ENCODE measurements around the gene MFNG. TPM values are rescaled to one million over a fixed set of nuclear protein-coding genes. Genes with fewer than 3 reads are reported as not detected.
"Not testable (repeated sequence)": the region's sequence is repeated elsewhere in the genome, so short reads cannot be mapped to it uniquely, and the experiment has no call there.

The MFNG gene, protein sequence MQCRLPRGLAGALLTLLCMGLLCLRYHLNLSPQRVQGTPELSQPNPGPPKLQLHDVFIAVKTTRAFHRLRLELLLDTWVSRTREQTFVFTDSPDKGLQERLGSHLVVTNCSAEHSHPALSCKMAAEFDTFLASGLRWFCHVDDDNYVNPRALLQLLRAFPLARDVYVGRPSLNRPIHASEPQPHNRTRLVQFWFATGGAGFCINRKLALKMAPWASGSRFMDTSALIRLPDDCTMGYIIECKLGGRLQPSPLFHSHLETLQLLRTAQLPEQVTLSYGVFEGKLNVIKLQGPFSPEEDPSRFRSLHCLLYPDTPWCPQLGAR
- total RNA-seq: 0.54 and 1.2 TPM in 2 replicates

DNA sequence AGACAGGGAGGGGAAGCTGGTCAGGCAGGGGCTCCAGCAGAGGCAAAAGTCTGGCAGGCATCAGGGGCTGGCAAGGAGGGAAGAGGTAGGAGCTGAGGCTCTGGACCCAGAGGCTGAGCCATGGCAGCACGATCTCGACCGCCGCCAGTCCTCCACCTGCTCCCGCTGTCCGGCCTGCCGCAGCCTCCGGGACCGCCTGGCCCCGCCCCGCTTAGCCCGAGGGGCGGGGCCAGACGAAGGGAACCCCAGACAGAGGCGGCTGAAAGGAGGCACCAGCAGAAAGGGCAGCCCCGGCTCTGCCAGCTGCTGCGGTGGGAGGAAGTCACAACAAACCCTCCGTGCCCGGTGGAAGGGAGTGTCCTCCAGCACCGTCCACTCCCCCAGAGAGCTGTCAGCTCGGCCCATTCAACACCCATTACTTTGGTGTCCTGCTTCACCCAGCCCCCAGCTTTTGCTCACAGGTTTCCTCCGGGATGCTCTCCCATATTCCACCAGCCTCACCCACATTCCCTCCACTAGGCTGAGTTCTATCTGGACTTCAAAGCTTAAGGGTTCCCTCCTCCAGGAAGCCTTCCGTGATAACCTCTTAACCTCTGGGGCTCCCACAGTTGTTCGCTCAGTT, at the start of gene MFNG:
Gene MFNG, minus strand, starts transcription at position 161 of the 622 bp plus-strand sequence. CDS start 207 bp downstream, outside the sequence.
- TF ChIP-seq, protein P1, sequence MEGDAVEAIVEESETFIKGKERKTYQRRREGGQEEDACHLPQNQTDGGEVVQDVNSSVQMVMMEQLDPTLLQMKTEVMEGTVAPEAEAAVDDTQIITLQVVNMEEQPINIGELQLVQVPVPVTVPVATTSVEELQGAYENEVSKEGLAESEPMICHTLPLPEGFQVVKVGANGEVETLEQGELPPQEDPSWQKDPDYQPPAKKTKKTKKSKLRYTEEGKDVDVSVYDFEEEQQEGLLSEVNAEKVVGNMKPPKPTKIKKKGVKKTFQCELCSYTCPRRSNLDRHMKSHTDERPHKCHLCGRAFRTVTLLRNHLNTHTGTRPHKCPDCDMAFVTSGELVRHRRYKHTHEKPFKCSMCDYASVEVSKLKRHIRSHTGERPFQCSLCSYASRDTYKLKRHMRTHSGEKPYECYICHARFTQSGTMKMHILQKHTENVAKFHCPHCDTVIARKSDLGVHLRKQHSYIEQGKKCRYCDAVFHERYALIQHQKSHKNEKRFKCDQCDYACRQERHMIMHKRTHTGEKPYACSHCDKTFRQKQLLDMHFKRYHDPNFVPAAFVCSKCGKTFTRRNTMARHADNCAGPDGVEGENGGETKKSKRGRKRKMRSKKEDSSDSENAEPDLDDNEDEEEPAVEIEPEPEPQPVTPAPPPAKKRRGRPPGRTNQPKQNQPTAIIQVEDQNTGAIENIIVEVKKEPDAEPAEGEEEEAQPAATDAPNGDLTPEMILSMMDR (IDR thresholded peaks at IDR 0.05; ENCODE audit: insufficient read depth, low read length, poor library complexity, severe bottlenecking): peak; percentile 23
- peaks cover 1% of the 10 kb centered on the region for H3K36me3 ChIP-seq (ENCODE audit: control insufficient read depth, insufficient read depth, low read length)
- H3K27me3 ChIP-seq (ENCODE audit: control insufficient read depth, insufficient read depth, low read length): no peaks in the 10 kb centered on the region
- no peak within 1 kb of the TSS for H3K4me3 ChIP-seq (ENCODE audit: low read depth, low read length)
- no peak for DNase-seq (ENCODE audit: low read depth)

DNA sequence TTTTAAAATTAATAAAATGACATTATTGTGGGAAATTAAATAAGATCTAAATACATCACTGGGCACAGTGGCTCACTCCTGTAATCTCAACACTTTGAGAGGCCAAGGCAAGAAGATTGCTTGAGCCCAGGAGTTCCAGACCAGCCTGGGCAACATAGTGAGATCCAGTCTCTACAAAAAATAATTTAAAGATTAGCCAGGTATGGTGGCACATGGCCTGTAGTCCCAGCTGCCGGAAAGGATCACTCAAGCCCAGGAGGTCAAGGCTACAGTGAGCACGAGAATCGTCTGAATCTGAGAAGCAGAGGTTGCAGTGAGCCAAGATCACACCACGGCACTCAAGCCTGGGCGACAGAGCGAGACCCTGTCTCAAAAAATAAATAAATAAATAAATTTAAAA, 49.0 kb upstream of the MFNG start:
- TF ChIP-seq, protein P1 (IDR thresholded peaks at IDR 0.05; ENCODE audit: insufficient read depth, low read length, poor library complexity, severe bottlenecking): no peak
- Histone ChIP-seq H3K36me3 (ENCODE audit: control insufficient read depth, insufficient read depth, low read length) (no peaks in the 10 kb centered on the region), H3K27me3 (ENCODE audit: control insufficient read depth, insufficient read depth, low read length) (no peaks in the 10 kb centered on the region), H3K4me3 (ENCODE audit: low read depth, low read length) (no peak overlapping the region)
- DNase-seq (ENCODE audit: low read depth): no peak

DNA sequence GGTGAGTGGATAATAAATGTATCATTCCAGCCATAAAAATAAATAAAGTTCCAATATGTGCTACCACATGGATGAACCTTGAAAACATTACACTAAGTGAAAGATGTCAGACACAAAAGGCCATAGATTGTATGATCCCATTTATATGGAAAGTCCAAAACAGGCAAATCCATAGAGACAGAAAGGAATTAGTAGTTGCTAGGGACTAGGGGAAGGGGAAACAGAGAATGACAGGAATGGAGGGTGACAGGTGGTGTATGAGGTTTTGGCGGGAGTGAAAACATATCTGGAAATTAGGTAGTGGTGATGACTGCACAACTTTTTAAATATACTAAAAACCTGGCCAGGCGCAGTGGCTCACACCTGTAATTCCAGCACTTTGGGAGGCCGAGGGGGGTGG, 48.3 kb upstream of the MFNG start:
- no peaks in the 10 kb centered on the region for H3K27me3 ChIP-seq (ENCODE audit: control insufficient read depth, insufficient read depth, low read length)
- H3K36me3 ChIP-seq (ENCODE audit: control insufficient read depth, insufficient read depth, low read length): no peaks in the 10 kb centered on the region
- TF ChIP-seq, protein P1 (IDR thresholded peaks at IDR 0.05; ENCODE audit: insufficient read depth, low read length, poor library complexity, severe bottlenecking): no peak
- no peak for DNase-seq (ENCODE audit: low read depth)
- H3K4me3 ChIP-seq (ENCODE audit: low read depth, low read length): no peak overlapping the region

DNA sequence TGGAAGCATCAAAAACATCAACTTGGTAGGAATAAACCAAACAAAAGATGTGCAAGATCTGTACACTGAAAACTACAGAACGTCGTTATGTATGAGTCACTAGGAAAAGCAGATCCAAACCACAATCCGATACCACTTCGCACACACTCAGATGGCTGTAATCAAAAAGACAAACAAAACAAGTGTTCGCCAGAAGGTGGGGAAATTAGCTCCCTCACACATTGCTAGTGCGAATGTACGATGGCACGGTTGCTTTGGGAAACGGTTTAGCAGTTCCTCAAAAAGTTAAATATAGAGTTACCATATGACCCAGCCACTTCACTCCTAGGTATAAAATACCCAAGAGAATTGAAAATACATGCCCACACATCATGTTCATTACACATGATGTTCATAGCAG, 47.8 kb upstream of the MFNG start:
- TF ChIP-seq, protein P1 (IDR thresholded peaks at IDR 0.05; ENCODE audit: insufficient read depth, low read length, poor library complexity, severe bottlenecking): no peak
- no peak overlapping the region for H3K4me3 ChIP-seq (ENCODE audit: low read depth, low read length)
- no peaks in the 10 kb centered on the region for H3K36me3 ChIP-seq (ENCODE audit: control insufficient read depth, insufficient read depth, low read length)
- DNase-seq (ENCODE audit: low read depth): peak; percentile 64
- H3K27me3 ChIP-seq (ENCODE audit: control insufficient read depth, insufficient read depth, low read length): no peaks in the 10 kb centered on the region

DNA sequence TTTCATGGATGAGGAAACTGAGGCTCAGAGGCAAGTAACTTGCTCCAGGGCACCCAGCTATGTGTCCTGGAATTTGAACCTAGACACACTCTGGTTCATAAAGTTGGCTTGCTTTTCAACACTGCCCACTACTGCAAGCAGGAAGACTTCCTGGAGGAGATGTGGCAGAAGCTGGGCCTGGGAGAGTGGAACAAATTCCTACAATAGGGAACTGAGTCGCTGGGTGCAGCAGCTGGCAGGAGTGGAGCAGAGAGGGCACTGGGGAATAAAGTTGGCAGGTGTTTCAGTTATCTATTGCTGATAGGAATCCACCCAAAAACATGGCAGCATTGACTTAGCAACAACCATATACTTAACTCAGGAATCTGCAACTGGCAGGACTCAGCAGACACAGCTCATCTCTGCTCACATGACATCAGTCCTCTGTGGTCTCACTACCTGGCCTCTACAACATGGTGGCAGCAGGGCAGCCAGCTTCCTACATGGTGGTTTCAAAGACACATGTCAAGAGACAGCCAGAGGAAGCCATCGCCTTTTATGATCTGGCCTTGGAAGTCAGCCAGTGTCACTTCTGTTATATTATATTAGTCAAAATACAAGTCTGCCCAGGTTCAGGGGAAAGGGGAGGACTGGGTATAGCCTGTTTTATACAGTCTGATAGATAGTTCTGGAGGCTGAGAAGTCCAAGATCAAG, 43.6 kb upstream of the MFNG start:
- H3K27me3 ChIP-seq (ENCODE audit: control insufficient read depth, insufficient read depth, low read length): no peaks in the 10 kb centered on the region
- TF ChIP-seq, protein P1 (IDR thresholded peaks at IDR 0.05; ENCODE audit: insufficient read depth, low read length, poor library complexity, severe bottlenecking): no peak
- no peak overlapping the region for H3K4me3 ChIP-seq (ENCODE audit: low read depth, low read length)
- DNase-seq (ENCODE audit: low read depth): no peak
- no peaks in the 10 kb centered on the region for H3K36me3 ChIP-seq (ENCODE audit: control insufficient read depth, insufficient read depth, low read length)

DNA sequence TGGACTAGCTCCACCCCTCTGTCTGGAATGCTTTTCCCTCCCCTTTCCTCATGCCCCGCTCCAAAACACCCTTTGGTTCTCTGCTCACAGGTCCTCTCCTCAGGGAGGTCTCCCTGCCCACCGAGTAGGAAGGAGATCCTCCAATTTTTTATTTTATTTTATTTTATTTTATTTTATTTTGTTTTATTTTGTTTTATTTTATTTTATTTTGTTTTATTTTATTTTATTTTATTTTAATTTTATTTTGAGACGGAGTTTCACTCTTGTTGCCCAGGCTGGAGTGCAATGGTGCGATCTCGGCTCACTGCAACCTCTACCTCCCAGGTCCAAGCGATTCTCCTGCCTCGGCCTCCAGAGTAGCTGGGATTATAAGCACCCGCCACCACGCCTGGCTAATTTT, 41.8 kb upstream of the MFNG start:
- H3K27me3 ChIP-seq (ENCODE audit: control insufficient read depth, insufficient read depth, low read length); H3K4me3 ChIP-seq (ENCODE audit: low read depth, low read length); DNase-seq (ENCODE audit: low read depth); H3K36me3 ChIP-seq (ENCODE audit: control insufficient read depth, insufficient read depth, low read length): not testable (repeated sequence)

DNA sequence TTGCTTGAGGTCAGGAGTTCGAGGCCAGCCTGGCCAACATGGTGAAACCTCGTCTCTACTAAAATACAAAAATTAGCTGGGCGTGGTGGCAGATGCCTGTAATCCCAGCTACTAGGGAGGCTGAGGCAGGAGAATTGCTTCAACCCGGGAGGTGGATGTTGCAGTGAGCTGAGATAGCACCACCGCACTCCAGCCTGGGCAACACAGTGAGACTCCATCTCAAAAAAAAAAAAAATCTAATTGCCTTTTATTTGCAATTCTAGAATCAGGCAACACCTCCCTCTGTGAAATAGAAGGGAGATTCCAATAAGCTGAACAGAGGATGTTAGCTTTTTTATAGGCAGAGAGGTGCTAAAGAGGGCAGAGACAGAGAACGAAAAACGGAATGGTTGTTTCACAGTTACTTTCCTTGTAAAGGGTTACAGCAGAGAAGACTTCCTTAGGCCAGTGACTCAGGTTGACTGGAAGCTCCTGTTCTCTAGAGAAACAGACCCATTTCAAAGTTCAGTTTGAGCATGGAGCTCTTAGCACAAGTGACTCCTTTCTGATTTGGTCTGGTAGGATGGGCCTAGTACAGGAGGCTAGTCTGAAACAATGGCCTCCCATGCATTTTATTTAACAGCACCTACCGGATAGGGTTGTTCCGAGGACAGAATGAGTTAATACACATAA, 41.0 kb upstream of the MFNG start:
- not testable (repeated sequence) for H3K36me3 ChIP-seq (ENCODE audit: control insufficient read depth, insufficient read depth, low read length); H3K4me3 ChIP-seq (ENCODE audit: low read depth, low read length); DNase-seq (ENCODE audit: low read depth); H3K27me3 ChIP-seq (ENCODE audit: control insufficient read depth, insufficient read depth, low read length)

All from kidney epithelial cell (primary cell).